Stomach (tissue), 4 donors: ENCODE data around the gene PNMA1.

Experiments used
- POLR2A ChIP-seq, 4 donors: fragments of 450-650 bp; IDR thresholded peaks; one replicate each; pipeline ENCODE4 v1.6.1; 2016; ENCODE audit warnings: antibody characterized with exemption in 4 of 4, control low read depth in 2 of 4, mild to moderate bottlenecking in 1 of 4, moderate library complexity in 1 of 4
- POLR2AphosphoS5 ChIP-seq, 3 donors: sonication (generic); formaldehyde crosslinking; IDR thresholded peaks; one replicate each; pipeline ENCODE4 v1.6.1; 2016; ENCODE audit warnings: antibody characterized with exemption in 3 of 3
- TF ChIP-seq, protein P1 (sequence below), 7 experiments: fragments of 450-650 bp in 4 of 7; fragments of 200-600 bp in 3 of 7; sonication (generic) in 3 of 7; IDR thresholded peaks; one replicate each; pipeline ENCODE4 v1.5.1; 2016 to 2019; ENCODE audit warnings: antibody characterized with exemption in 7 of 7, control low read depth in 2 of 7, mild to moderate bottlenecking in 1 of 7

DNA sequence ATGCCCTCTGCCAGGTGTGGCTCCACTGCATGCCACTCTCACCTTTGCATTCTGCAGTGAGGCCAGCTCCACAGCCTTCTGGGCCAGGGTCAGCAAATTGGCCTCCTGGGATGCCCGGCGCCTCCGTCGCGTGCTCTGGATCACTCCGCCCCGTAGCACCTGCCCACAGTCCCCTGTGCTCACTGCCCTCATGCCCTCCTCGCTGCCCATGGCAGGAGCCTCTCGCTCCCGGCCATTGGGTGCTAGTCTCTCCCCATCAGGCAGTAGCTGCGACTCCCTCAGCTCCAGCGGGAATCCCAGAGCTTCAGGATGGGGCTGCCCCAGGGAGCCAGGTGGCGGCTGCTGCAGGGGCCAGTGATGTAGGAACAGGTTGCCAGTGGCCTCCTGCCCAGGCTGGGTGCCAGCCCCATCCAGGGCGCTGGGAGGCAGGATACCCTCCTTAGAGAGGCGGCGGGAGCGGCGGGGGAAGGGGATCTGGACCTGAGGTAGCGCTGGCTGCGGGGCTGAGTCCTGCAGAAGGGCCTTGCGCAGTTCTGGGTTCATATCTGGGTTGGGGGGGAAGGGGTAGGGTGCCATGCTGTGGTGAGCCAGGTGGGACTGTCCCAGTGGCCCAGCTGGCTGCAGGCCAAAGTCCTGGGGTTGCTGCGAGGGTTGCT, 24.5 kb upstream of the PNMA1 start:
- TF ChIP-seq, protein P1, sequence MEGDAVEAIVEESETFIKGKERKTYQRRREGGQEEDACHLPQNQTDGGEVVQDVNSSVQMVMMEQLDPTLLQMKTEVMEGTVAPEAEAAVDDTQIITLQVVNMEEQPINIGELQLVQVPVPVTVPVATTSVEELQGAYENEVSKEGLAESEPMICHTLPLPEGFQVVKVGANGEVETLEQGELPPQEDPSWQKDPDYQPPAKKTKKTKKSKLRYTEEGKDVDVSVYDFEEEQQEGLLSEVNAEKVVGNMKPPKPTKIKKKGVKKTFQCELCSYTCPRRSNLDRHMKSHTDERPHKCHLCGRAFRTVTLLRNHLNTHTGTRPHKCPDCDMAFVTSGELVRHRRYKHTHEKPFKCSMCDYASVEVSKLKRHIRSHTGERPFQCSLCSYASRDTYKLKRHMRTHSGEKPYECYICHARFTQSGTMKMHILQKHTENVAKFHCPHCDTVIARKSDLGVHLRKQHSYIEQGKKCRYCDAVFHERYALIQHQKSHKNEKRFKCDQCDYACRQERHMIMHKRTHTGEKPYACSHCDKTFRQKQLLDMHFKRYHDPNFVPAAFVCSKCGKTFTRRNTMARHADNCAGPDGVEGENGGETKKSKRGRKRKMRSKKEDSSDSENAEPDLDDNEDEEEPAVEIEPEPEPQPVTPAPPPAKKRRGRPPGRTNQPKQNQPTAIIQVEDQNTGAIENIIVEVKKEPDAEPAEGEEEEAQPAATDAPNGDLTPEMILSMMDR (IDR thresholded peaks at IDR 0.05), result no peak
- TF ChIP-seq POLR2AphosphoS5 (IDR thresholded peaks at IDR 0.05) (no peak), POLR2A (IDR thresholded peaks at IDR 0.05) (no peak)
